ENCODE measurements around the gene B4GALT2.
A peak's percentile ranks its signal among the peaks of the same experiment; 100 is the strongest.

DNA sequence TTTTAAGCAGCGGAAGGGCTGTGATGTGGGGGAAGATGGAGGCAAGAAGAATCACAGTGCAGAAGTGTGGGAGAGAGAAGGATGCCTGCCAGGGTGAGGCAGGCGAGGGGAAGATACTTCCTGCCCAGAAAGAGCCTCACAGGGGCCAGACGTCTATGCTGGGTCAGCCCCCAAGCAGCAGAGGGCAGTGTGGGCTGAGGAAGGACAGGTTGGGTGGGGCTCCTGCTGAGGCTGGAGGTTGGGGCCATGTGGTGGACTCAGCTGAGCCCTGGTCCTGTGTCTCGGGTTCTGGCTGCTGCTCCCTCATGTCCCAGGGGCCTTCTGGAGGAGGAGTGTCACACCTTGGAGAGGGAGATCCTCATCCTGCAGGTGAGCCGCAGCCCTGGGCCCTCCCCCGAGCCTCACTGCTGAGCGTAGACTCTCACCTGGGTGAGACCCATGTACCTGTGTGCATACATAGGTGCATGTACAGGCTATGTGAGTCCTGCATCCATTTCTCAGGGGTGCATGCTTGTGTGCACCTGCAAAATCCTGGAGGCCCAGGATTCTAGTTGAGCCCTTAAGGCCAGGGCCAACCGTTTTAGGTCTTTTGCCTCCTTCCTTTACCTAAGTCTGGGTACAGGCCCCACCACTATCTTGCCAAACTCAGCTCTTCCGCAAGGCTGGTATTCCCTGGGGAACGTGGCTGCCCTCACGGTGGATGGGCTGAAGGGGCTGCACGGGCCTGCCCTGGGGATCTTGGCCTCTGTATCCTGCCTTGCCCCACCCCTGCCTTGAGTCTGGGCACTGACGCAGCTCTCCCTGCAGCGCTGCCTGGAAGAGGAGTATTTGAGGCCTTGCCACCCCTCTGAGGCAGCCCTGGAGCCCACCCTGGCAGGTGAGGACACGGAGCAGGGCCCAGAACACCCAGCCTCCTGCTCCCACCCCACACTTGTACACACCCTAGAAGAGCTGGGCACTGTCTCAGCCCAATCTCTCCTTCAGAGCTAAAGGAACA lies 16.1 kb downstream of the B4GALT2 start:
- TF ChIP-seq, protein P1, sequence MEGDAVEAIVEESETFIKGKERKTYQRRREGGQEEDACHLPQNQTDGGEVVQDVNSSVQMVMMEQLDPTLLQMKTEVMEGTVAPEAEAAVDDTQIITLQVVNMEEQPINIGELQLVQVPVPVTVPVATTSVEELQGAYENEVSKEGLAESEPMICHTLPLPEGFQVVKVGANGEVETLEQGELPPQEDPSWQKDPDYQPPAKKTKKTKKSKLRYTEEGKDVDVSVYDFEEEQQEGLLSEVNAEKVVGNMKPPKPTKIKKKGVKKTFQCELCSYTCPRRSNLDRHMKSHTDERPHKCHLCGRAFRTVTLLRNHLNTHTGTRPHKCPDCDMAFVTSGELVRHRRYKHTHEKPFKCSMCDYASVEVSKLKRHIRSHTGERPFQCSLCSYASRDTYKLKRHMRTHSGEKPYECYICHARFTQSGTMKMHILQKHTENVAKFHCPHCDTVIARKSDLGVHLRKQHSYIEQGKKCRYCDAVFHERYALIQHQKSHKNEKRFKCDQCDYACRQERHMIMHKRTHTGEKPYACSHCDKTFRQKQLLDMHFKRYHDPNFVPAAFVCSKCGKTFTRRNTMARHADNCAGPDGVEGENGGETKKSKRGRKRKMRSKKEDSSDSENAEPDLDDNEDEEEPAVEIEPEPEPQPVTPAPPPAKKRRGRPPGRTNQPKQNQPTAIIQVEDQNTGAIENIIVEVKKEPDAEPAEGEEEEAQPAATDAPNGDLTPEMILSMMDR (conservative IDR thresholded peaks at IDR 0.05), result peak; percentile 51; the same call in 1 of the 2 replicates
- no peak for TF ChIP-seq EZH2 (IDR thresholded peaks at IDR 0.05; ENCODE audit: low read depth)
